IPS-18c (cell line): ENCODE data around the gene ZNF780A.
"Not testable (repeated sequence)": the region's sequence is repeated elsewhere in the genome, so short reads cannot be mapped to it uniquely, and the experiment has no call there.

Experiments
- H3K4me3 ChIP-seq: 2 replicates; pipeline ENCODE4 v1.7.0; 2013; ENCODE audit warnings: low read depth, mild to moderate bottlenecking, low read length, moderate library complexity; ENCODE audit not compliant: insufficient read depth
- H3K9me3 ChIP-seq: one replicate; pipeline ENCODE4 v1.6.1; 2013; ENCODE audit warnings: mild to moderate bottlenecking, low read length, moderate library complexity; ENCODE audit not compliant: control insufficient read depth, insufficient read depth

The ZNF780A gene

GRCh38 chr19:40091205-40092129 lies 724 bp upstream of the ZNF780A start:
- Histone ChIP-seq H3K9me3 (no peaks in the 10 kb centered on the region), H3K4me3 (peak overlapping the region; percentile 96)

GRCh38 chr19:40089462-40089861 lies 1.3 kb downstream of the ZNF780A start:
- H3K4me3 ChIP-seq = peak overlapping the region; percentile 96; the same call in 1 of the 2 replicates
- H3K9me3 ChIP-seq = no peaks in the 10 kb centered on the region

GRCh38 chr19:40088299-40089047 lies 2.3 kb downstream of the ZNF780A start:
- H3K4me3 ChIP-seq = no peak overlapping the region
- no peaks in the 10 kb centered on the region for H3K9me3 ChIP-seq

GRCh38 chr19:40084948-40085347 lies 5.8 kb downstream of the ZNF780A start:
- H3K4me3 ChIP-seq = no peak overlapping the region
- no peaks in the 10 kb centered on the region for H3K9me3 ChIP-seq

- Histone ChIP-seq H3K4me3 (no peak overlapping the region), H3K9me3 (no peaks in the 10 kb centered on the region)
These were observed 9.3 kb downstream of the ZNF780A start for GRCh38 chr19:40081411-40081810.

GRCh38 chr19:40080289-40080688 lies 10.5 kb downstream of the ZNF780A start:
- H3K4me3 ChIP-seq = no peak overlapping the region
- no peaks in the 10 kb centered on the region for H3K9me3 ChIP-seq

GRCh38 chr19:40078377-40078776 lies 12.4 kb downstream of the ZNF780A start:
- no peak overlapping the region for H3K4me3 ChIP-seq
- no peaks in the 10 kb centered on the region for H3K9me3 ChIP-seq

- H3K4me3 ChIP-seq = no peak overlapping the region
- H3K9me3 ChIP-seq = peaks cover 9% of the 10 kb centered on the region
These were observed 20.7 kb downstream of the ZNF780A start for GRCh38 chr19:40070058-40070457.

- H3K4me3 ChIP-seq = no peak overlapping the region
- no peaks in the 10 kb centered on the region for H3K9me3 ChIP-seq
These were observed 31.1 kb downstream of the ZNF780A start for GRCh38 chr19:40059624-40060023.

GRCh38 chr19:40057166-40057565 lies 33.6 kb downstream of the ZNF780A start:
- no peak overlapping the region for H3K4me3 ChIP-seq
- no peaks in the 10 kb centered on the region for H3K9me3 ChIP-seq

- H3K4me3 ChIP-seq = peak overlapping the region; percentile 91
- no peaks in the 10 kb centered on the region for H3K9me3 ChIP-seq
These were observed 34.2 kb downstream of the ZNF780A start for GRCh38 chr19:40056505-40056904.

GRCh38 chr19:40055832-40056504 lies 34.8 kb downstream of the ZNF780A start, which contains the start of gene ZNF780B:
Gene ZNF780B (minus strand): TSS chr19:40056231. CDS start chr19:40050332, 5,899 bp downstream.
- Histone ChIP-seq H3K4me3 (peak within 1 kb of the TSS; percentile 91), H3K9me3 (no peaks in the 10 kb centered on the region)

GRCh38 chr19:40055049-40055448 lies 35.7 kb downstream of the ZNF780A start:
- Histone ChIP-seq H3K9me3 (no peaks in the 10 kb centered on the region), H3K4me3 (peak overlapping the region; percentile 91)

- Histone ChIP-seq H3K4me3 (no peak overlapping the region), H3K9me3 (no peaks in the 10 kb centered on the region)
These were observed 36.1 kb downstream of the ZNF780A start for GRCh38 chr19:40054632-40055031.

GRCh38 chr19:40053491-40053890 lies 37.3 kb downstream of the ZNF780A start:
- Histone ChIP-seq H3K9me3 (no peaks in the 10 kb centered on the region), H3K4me3 (no peak overlapping the region)

GRCh38 chr19:40041718-40042117 lies 49.0 kb downstream of the ZNF780A start:
- H3K4me3 ChIP-seq, H3K9me3 ChIP-seq: not testable (repeated sequence)

- H3K4me3 ChIP-seq, H3K9me3 ChIP-seq: not testable (repeated sequence)
These were observed 52.7 kb downstream of the ZNF780A start for GRCh38 chr19:40038047-40038446.
